HG03280 (cell line): ENCODE results near the gene DOK5.

ENCODE experiments used
- ATAC-seq: cut with Tn5 transposase; IDR thresholded peaks from one replicate; pipeline ENCODE4 v1.9.1; 2021; ENCODE audit warnings: mild to moderate bottlenecking, moderate library complexity; ENCODE audit not compliant: unreplicated experiment

DOK5 gene

GRCh38 chr20:54681869-54682268, 206.5 kb downstream of the DOK5 start:
- no peak for ATAC-seq

DNA sequence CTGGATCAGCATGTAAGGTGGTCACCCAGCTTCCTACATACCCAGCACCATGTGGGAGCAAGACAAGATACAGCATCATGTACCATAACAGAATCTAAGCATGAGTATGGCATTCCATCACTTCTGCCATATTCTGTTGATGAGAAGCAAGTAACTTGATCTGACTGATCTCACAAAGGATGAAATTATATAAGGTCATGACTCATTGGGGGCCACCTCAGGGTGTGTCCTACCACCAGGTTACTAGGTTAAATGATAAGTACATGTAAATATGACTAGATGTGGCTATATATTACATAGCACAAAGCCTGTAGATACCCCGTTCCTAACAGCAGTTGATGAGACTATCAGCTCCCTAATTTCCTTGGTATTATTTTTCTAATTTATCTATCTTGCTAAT, 213.1 kb downstream of the DOK5 start:
- no peak for ATAC-seq

GRCh38 chr20:54690323-54690722, 214.9 kb downstream of the DOK5 start:
- ATAC-seq, result no peak

GRCh38 chr20:54691327-54691726, 215.9 kb downstream of the DOK5 start:
- no peak for ATAC-seq

DNA sequence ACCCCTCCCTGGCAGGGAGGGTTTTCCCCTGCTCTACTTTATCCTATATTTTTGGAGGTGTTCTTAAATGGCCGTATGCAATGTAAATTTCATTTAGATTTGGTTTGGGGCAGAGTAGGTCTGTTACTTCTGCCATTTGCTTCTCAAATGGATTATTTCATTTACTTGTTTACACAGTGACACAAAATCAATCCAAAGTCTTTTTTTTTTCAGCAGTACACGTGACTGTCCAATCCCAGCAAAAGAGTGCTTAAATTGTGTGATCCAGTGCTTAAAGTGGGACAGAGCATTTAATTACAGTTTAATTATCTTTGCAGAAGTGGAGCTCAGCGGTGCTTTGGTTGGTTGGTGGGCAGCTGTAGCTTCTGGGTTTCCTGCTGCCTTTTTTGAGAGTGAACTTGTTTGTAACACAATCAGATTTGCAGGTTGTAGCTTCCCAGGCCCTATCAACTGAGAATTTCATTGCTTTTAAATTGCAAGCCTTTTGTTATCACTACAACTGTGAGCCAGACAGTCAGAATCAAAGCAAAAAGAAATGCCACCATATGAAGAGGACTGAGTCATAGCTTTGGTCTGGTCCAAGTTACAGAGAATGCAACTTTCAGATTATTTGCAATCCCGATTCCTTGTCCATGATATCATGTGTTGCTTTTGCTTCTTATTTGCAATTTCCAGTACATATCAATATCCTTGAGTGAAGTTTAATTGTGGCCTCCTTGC, 216.9 kb downstream of the DOK5 start:
- ATAC-seq, result no peak

GRCh38 chr20:54694516-54694915, 219.1 kb downstream of the DOK5 start:
- ATAC-seq, result no peak

DNA sequence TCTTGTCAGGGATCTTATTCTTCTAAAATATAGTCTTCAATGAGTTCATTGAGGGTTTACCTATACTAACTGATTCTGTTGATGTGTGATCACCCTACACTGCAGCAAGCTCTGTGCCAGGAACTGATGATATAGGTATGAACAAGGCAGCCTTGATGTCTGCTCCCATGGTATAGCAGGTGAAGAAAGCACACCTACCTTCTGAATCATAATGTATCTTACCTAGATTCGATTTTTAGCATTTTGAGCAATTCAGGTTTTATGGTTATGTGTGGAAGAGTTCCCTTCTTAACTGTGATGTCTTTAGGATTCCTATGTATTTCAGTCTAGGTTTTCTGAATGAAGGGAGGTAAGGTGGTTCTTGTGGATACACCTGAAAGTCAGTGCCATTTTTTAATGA, 223.0 kb downstream of the DOK5 start:
- no peak for ATAC-seq
